Suprapubic skin (tissue), 4 donors: ENCODE data around the gene S100A12. TPM values are rescaled to one million over a fixed set of nuclear protein-coding genes. Genes with fewer than 3 reads are reported as not detected.

ENCODE experiments used
- DNase-seq, 2 donors: peaks; one replicate each; pipeline ENCODE4 v3.0.0-alpha.2; 2019; ENCODE audit warnings: low spot score in 2 of 2
- H3K27ac ChIP-seq: fragments of 200-600 bp; sonication (generic); one replicate; pipeline ENCODE4 v1.5.1; 2019
- H3K27me3 ChIP-seq: fragments of 200-600 bp; sonication (generic); one replicate; pipeline ENCODE4 v1.5.1; 2019
- H3K36me3 ChIP-seq: fragments of 200-600 bp; sonication (generic); one replicate; pipeline ENCODE4 v1.5.1; 2019
- H3K4me1 ChIP-seq: fragments of 200-600 bp; sonication (generic); one replicate; pipeline ENCODE4 v1.5.1; 2019
- H3K4me3 ChIP-seq: fragments of 200-600 bp; sonication (generic); one replicate; pipeline ENCODE4 v1.5.1; 2019; ENCODE audit warnings: mild to moderate bottlenecking
- H3K9me3 ChIP-seq: fragments of 200-600 bp; sonication (generic); one replicate; pipeline ENCODE4 v1.5.1; 2019
- EP300 ChIP-seq: sonication (generic); formaldehyde crosslinking; IDR thresholded peaks from one replicate; pipeline ENCODE4 v1.6.1; 2017; ENCODE audit warnings: antibody characterized with exemption
- POLR2A ChIP-seq, 2 donors: fragments of 450-650 bp; IDR thresholded peaks; one replicate each; pipeline ENCODE4 v1.6.1; 2017; ENCODE audit warnings: antibody characterized with exemption in 2 of 2, mild to moderate bottlenecking in 2 of 2, moderate library complexity in 2 of 2
- POLR2AphosphoS5 ChIP-seq, 3 donors: sonication (generic); formaldehyde crosslinking; IDR thresholded peaks; one replicate each; pipeline ENCODE4 v1.6.1; 2017; ENCODE audit warnings: antibody characterized with exemption in 3 of 3
- WGBS: methylation state at CpG from one replicate; pipeline ENCODE4 v1.1.5; 2018; 5-methylcytosine and 5-hydroxymethylcytosine counted together
- total RNA-seq, 4 donors: library from RNA; depleted of rRNA; stranded (reverse); fragments of >200 nt; gene quantifications; one replicate each; pipeline ENCODE4 v1.1.0, GENCODE V29; 2016
- TF ChIP-seq, protein P1 (sequence below), 2 donors: fragments of 200-600 bp in 1 of 2; fragments of 450-650 bp in 1 of 2; sonication (generic) in 1 of 2; IDR thresholded peaks; one replicate each; pipeline ENCODE4 v1.5.1; 2016 to 2019; ENCODE audit warnings: antibody characterized with exemption in 2 of 2, mild to moderate bottlenecking in 1 of 2, moderate library complexity in 1 of 2

Gene S100A12
- total RNA-seq, 4 donors from 2014 or later = not detected

DNA sequence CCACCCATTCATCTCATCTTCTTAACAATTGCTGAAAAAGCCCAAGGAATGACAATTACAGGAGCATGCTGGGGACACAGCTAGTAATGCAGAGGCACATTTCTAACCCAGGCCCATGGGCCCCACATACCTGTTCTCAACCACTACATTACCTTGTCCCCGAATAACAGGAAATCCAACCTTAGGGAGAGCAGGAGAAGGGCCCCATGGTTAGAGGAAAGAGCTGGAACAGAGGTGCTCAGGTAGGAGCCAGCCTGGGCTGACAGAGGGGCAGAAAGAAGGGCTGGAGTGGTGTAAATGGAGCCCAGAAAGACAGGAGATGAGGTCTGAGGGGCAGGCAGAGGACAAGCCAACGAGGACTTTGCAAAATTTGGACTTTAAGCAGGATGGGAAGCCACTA lies 26.8 kb upstream of the S100A12 start:
- no peak overlapping the region for H3K4me3 ChIP-seq
- H3K4me1 ChIP-seq = no peaks in the 10 kb centered on the region
- TF ChIP-seq POLR2AphosphoS5 (IDR thresholded peaks at IDR 0.05) (no peak), POLR2A (IDR thresholded peaks at IDR 0.05) (no peak), EP300 (no peak)
- TF ChIP-seq, protein P1, sequence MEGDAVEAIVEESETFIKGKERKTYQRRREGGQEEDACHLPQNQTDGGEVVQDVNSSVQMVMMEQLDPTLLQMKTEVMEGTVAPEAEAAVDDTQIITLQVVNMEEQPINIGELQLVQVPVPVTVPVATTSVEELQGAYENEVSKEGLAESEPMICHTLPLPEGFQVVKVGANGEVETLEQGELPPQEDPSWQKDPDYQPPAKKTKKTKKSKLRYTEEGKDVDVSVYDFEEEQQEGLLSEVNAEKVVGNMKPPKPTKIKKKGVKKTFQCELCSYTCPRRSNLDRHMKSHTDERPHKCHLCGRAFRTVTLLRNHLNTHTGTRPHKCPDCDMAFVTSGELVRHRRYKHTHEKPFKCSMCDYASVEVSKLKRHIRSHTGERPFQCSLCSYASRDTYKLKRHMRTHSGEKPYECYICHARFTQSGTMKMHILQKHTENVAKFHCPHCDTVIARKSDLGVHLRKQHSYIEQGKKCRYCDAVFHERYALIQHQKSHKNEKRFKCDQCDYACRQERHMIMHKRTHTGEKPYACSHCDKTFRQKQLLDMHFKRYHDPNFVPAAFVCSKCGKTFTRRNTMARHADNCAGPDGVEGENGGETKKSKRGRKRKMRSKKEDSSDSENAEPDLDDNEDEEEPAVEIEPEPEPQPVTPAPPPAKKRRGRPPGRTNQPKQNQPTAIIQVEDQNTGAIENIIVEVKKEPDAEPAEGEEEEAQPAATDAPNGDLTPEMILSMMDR (IDR thresholded peaks at IDR 0.05) = no peak
- no peak overlapping the region for H3K27ac ChIP-seq
- no peaks in the 10 kb centered on the region for H3K36me3 ChIP-seq
- H3K27me3 ChIP-seq = peaks cover 21% of the 10 kb centered on the region
- DNase-seq = no peak
- H3K9me3 ChIP-seq = no peaks in the 10 kb centered on the region
- WGBS = 60% methylated on average over 2 of the region's 2 CpGs

DNA sequence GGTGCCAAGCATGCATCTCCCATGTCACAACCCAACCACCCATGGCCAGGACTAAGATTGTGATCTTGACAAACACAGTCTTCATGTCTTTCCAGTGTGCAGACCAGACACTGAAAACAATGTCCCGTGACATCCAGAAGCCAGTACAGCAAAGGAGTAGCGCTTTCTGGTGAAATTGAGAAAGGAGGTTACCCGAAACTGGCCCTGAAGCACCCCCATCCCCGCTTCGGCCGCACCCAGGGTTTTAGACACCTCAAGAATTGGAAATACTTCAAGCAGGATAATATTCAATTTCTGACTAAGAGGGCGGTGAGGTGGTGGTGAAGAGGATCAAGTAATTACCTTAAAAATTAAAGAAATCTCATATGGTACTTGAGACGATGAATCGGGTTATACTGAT lies 26.0 kb upstream of the S100A12 start:
- TF ChIP-seq, protein P1 (IDR thresholded peaks at IDR 0.05) = no peak
- TF ChIP-seq EP300 = no peak
- H3K9me3 ChIP-seq = no peaks in the 10 kb centered on the region
- no peaks in the 10 kb centered on the region for H3K4me1 ChIP-seq
- no peak overlapping the region for H3K27ac ChIP-seq
- no peak for DNase-seq
- H3K36me3 ChIP-seq = no peaks in the 10 kb centered on the region
- 92% methylated on average over 9 of the region's 9 CpGs for whole genome bisulfite sequencing
- no peak overlapping the region for H3K4me3 ChIP-seq
- peaks cover 22% of the 10 kb centered on the region for H3K27me3 ChIP-seq

DNA sequence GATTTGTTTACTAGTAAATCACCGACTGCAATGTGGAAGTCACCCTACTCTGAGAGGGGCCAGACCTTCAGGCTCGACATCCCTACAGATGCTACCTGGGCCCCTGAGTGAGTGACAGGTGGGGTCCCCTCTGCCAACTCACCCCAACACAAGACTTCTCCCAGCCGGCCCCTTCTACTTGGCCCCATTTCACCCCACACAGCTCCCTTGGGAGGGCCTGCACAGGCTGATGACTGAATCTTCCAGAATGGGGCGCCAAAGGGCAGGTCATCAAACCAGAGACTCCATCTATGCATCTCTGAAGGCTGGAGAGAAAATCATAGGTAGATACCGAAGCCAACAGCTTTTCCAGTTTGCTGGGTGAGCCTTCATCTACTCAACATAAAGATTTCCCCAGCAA lies 24.8 kb upstream of the S100A12 start:
- no peak overlapping the region for H3K27ac ChIP-seq
- DNase-seq = no peak
- H3K4me1 ChIP-seq = peaks cover 6% of the 10 kb centered on the region
- H3K4me3 ChIP-seq = no peak overlapping the region
- no peaks in the 10 kb centered on the region for H3K36me3 ChIP-seq
- WGBS = 70% methylated on average over 5 of the region's 5 CpGs
- H3K9me3 ChIP-seq = no peaks in the 10 kb centered on the region
- TF ChIP-seq POLR2AphosphoS5 (IDR thresholded peaks at IDR 0.05) = no peak
- TF ChIP-seq, protein P1 (IDR thresholded peaks at IDR 0.05) = no peak
- no peak for TF ChIP-seq POLR2A (IDR thresholded peaks at IDR 0.05)
- TF ChIP-seq EP300 = no peak
- H3K27me3 ChIP-seq = peaks cover 19% of the 10 kb centered on the region

DNA sequence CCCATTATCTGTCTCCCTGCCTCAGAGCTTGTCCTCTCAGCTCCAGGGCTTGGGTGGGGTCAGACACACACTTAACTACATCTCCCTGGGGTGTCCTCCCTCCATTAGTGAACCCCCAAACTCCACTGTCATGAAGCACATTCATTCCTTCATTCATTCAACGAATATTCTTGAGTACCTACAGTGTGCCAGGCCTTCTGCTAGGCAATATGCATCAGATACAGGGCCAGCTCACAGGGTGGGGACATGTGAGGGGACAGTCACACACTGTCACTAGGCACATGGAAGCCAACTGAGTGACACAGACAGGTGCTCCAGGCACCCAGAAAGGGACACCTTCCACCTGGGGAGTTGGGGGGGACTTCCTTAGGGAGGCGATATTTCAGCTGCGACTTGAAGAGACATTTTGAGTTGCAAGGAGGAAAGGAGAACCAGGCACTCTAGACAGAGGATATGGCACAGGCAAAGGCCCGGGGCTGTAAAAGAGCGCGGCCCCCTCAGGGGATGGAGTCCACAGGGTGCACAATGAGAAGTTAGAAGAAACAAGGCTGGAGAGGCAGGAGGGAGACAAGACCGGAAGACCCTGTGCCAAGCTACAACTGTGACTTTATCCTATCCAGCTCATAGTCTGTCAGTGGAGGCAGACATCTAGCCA lies 24.1 kb upstream of the S100A12 start:
- Histone ChIP-seq H3K4me1 (peaks cover 14% of the 10 kb centered on the region), H3K27me3 (peaks cover 19% of the 10 kb centered on the region), H3K27ac (no peak overlapping the region), H3K36me3 (no peaks in the 10 kb centered on the region), H3K9me3 (no peaks in the 10 kb centered on the region), H3K4me3 (no peak overlapping the region)
- WGBS = 90% methylated on average over 7 of the region's 7 CpGs
- TF ChIP-seq POLR2AphosphoS5 (IDR thresholded peaks at IDR 0.05) = no peak
- no peak for DNase-seq

DNA sequence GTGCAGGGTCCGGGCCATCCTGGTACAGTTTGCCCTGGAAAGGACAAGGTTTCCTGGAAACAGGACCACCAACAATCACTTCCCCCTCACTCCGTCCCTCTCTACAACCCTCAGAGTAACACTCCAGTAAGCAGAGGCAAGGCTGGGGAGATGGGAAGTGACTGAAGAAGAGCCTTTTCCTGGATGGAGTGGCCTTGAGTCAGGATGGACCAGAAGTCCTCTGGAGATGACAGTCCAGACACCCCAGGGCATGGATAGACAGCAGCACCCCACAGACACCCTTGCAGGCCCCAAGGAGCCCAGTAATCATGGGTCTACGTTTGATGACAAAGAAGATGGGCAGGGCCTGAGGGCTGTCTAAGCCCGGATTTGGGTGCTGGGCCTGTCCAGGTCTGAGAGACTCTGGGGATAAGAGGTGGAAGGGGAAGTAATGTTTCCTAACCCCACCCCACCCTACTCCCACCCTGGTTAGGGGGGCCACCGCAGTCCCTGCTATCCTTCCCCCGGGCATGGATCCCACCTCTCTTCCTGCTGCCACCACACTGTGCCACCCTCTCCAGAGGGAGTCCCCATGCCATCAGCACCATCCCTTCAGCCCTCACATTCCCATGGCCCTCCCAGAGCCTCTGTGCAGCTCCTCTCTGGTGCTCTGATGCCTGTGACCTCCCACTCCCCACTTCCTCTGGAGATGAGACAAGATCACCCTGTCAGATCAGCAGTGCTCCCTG lies 22.7 kb upstream of the S100A12 start:
- TF ChIP-seq, protein P1 (IDR thresholded peaks at IDR 0.05) = no peak
- no peak for TF ChIP-seq EP300
- TF ChIP-seq POLR2AphosphoS5 (IDR thresholded peaks at IDR 0.05) = no peak
- no peak for TF ChIP-seq POLR2A (IDR thresholded peaks at IDR 0.05)
- H3K9me3 ChIP-seq = no peaks in the 10 kb centered on the region
- peaks cover 16% of the 10 kb centered on the region for H3K27me3 ChIP-seq
- WGBS = 86% methylated on average over 6 of the region's 6 CpGs
- peaks cover 15% of the 10 kb centered on the region for H3K4me1 ChIP-seq
- no peak for DNase-seq
- H3K36me3 ChIP-seq = no peaks in the 10 kb centered on the region
- H3K27ac ChIP-seq = no peak overlapping the region
- no peak overlapping the region for H3K4me3 ChIP-seq
